Testis (tissue), 2 donors: ENCODE data around the gene ANKH.

Source experiments
- CTCF ChIP-seq, 3 experiments: fragments of 450-650 bp in 2 of 3; fragments of 200-600 bp in 1 of 3; sonication (generic) in 1 of 3; IDR thresholded peaks; one replicate each; pipeline ENCODE4 v1.5.1; 2016 to 2019; ENCODE audit warnings: antibody characterized with exemption in 3 of 3, mild to moderate bottlenecking in 2 of 3, moderate library complexity in 1 of 3
- POLR2A ChIP-seq: fragments of 450-650 bp; IDR thresholded peaks from one replicate; pipeline ENCODE4 v1.6.1; 2017; ENCODE audit warnings: antibody characterized with exemption, mild to moderate bottlenecking, moderate library complexity

GRCh38 chr5:14913096-14913495 lies 41.5 kb upstream of the ANKH start:
- TF ChIP-seq CTCF (IDR thresholded peaks at IDR 0.05) = no peak
- no peak for TF ChIP-seq POLR2A
